OCI-LY1 (cell line): Measurements from ENCODE around the gene CTNNA1.
"Not testable (repeated sequence)": the region's sequence is repeated elsewhere in the genome, so short reads cannot be mapped to it uniquely, and the experiment has no call there.

Source experiments
- H2AFZ ChIP-seq: fragments of 200-600 bp; sonication (generic), shearing (Covaris generic); 2 replicates; pipeline ENCODE4 v1.6.0; 2014; ENCODE audit warnings: antibody characterized with exemption, mild to moderate bottlenecking, low read length
- H3F3A ChIP-seq: fragments of 200-600 bp; sonication (generic), shearing (Covaris generic); 2 replicates; pipeline ENCODE4 v1.6.0; 2014; ENCODE audit warnings: mild to moderate bottlenecking, antibody characterized with exemption, low read length, moderate library complexity; ENCODE audit not compliant: insufficient read depth
- H3K27ac ChIP-seq: fragments of 200-600 bp; sonication (generic); 2 replicates; pipeline ENCODE4 v1.5.1; 2014; ENCODE audit warnings: low read length, mixed run types, mild to moderate bottlenecking, low read depth; ENCODE audit not compliant: poor library complexity, severe bottlenecking
- H3K27me3 ChIP-seq: fragments of 200-600 bp; sonication (generic); 2 replicates; pipeline ENCODE4 v1.6.0; 2014; ENCODE audit warnings: antibody characterized with exemption, mild to moderate bottlenecking, low read length, moderate library complexity; ENCODE audit not compliant: insufficient read depth
- H3K36me3 ChIP-seq: fragments of 200-600 bp; sonication (generic); 2 replicates; pipeline ENCODE4 v1.6.1; 2014; ENCODE audit warnings: mild to moderate bottlenecking, antibody characterized with exemption, low read length, moderate library complexity, mixed read lengths; ENCODE audit not compliant: insufficient read depth
- H3K4me1 ChIP-seq: fragments of 200-600 bp; sonication (generic); 2 replicates; pipeline ENCODE4 v1.5.1; 2014; ENCODE audit warnings: mild to moderate bottlenecking, low read length, moderate library complexity; ENCODE audit not compliant: insufficient read depth, severe bottlenecking
- H3K4me2 ChIP-seq: fragments of 200-600 bp; sonication (generic), shearing (Covaris generic); 2 replicates; pipeline ENCODE4 v1.6.1; 2014; ENCODE audit warnings: low read length
- H3K4me3 ChIP-seq: fragments of 200-600 bp; sonication (generic); 2 replicates; pipeline ENCODE4 v1.5.1; 2014; ENCODE audit warnings: low read length, low read depth, mild to moderate bottlenecking, mixed read lengths; ENCODE audit not compliant: poor library complexity, severe bottlenecking
- H3K79me2 ChIP-seq: fragments of 200-600 bp; shearing (Covaris generic); 2 replicates; pipeline ENCODE4 v1.6.1; 2016; ENCODE audit warnings: mixed run types, low read length, mixed read lengths; ENCODE audit not compliant: insufficient read depth
- H3K9ac ChIP-seq: fragments of 200-600 bp; sonication (generic), shearing (Covaris generic); 2 replicates; pipeline ENCODE4 v1.6.1; 2014; ENCODE audit warnings: mild to moderate bottlenecking, low read length, mixed read lengths
- H3K9me2 ChIP-seq: fragments of 200-600 bp; sonication (generic), shearing (Covaris generic); 2 replicates; pipeline ENCODE4 v1.6.1; 2014; ENCODE audit warnings: low read depth, mild to moderate bottlenecking, low read length, mixed read lengths
- H3K9me3 ChIP-seq: fragments of 200-600 bp; shearing (Covaris generic); 2 replicates; pipeline ENCODE4 v1.6.1; 2014; ENCODE audit warnings: low read length, mixed read lengths
- H4K20me1 ChIP-seq: fragments of 200-600 bp; sonication (generic), shearing (Covaris generic); 2 replicates; pipeline ENCODE4 v1.6.0; 2016; ENCODE audit warnings: mild to moderate bottlenecking, low read length; ENCODE audit not compliant: insufficient read depth
- EZH2 ChIP-seq: fragments of 200-600 bp; sonication (generic), shearing (Covaris generic); IDR thresholded peaks from 2 replicates; pipeline ENCODE4 v1.8.0; 2017; ENCODE audit warnings: borderline replicate concordance, mixed run types, mild to moderate bottlenecking, antibody characterized with exemption, low read length, moderate library complexity, mixed read lengths
- TF ChIP-seq, protein P1 (sequence below): fragments of 200-600 bp; sonication (generic), shearing (Covaris generic); IDR thresholded peaks from 2 replicates; pipeline ENCODE4 v1.5.1; 2017; ENCODE audit warnings: mild to moderate bottlenecking, antibody characterized with exemption, low read length, moderate library complexity, mixed read lengths

CTNNA1 gene

DNA sequence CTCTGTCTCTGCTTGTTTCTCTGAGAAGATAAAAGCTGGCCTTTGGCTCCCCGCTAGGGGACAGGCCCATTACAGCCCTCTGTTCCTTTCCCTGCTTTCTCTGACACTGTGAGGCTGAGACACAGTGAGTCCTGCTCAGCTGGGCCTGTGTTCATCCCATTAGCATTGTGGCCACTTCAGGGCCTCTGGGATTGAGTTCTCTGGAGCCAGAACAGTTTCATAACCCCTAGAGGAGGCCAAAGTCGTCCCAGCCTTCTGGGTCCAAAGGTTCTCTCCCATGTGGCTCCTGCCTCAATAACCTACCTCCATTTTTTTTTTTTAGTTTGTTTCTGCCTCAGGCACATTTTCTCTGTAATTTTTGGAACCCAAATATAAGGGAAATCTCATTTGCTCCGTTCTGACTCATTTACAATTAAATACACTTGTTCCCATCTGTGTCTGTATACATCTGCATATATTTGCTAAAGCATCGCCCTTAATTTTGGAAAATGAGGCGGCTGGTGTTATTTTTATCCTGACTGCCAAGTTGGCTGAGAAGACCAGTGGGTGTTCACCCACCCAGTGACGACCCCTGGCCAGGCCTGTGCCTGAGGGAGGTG, 27.3 kb upstream of the CTNNA1 start:
- Histone ChIP-seq H3K4me1 (no peaks in the 10 kb centered on the region), H3K79me2 (no peaks in the 10 kb centered on the region), H3K9me3 (no peaks in the 10 kb centered on the region), H2AFZ (no peak overlapping the region), H3K27ac (no peak overlapping the region), H3K9me2 (no peaks in the 10 kb centered on the region), H3K27me3 (no peaks in the 10 kb centered on the region), H4K20me1 (no peaks in the 10 kb centered on the region), H3K9ac (no peak overlapping the region), H3K4me2 (no peak overlapping the region), H3F3A (no peaks in the 10 kb centered on the region), H3K36me3 (no peaks in the 10 kb centered on the region; the same call in 1 of the 2 replicates), H3K4me3 (no peak overlapping the region)
- no peak for TF ChIP-seq EZH2
- TF ChIP-seq, protein P1, sequence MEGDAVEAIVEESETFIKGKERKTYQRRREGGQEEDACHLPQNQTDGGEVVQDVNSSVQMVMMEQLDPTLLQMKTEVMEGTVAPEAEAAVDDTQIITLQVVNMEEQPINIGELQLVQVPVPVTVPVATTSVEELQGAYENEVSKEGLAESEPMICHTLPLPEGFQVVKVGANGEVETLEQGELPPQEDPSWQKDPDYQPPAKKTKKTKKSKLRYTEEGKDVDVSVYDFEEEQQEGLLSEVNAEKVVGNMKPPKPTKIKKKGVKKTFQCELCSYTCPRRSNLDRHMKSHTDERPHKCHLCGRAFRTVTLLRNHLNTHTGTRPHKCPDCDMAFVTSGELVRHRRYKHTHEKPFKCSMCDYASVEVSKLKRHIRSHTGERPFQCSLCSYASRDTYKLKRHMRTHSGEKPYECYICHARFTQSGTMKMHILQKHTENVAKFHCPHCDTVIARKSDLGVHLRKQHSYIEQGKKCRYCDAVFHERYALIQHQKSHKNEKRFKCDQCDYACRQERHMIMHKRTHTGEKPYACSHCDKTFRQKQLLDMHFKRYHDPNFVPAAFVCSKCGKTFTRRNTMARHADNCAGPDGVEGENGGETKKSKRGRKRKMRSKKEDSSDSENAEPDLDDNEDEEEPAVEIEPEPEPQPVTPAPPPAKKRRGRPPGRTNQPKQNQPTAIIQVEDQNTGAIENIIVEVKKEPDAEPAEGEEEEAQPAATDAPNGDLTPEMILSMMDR = no peak

DNA sequence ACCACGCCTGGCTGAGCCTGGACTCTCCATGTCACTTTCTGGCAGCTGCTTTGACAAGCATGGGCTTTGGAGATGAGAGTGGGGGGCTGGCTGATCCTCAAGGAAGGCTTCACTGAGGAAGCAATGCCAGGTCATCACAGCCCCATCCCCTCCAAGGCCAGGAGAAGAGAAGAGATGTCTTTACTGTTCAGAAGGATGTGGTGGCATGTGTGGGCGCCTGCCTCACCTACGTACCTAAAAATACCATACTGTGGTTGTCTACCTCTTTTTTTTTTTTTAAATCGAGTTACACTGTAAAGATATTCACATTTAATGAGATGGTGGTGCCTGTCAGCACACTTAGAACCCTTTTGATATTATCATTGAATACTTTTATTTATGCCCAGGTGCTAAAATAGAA, 26.4 kb upstream of the CTNNA1 start:
- no peaks in the 10 kb centered on the region for H3K36me3 ChIP-seq
- no peaks in the 10 kb centered on the region for H3K9me3 ChIP-seq
- no peaks in the 10 kb centered on the region for H3K27me3 ChIP-seq
- no peaks in the 10 kb centered on the region for H3K9me2 ChIP-seq
- no peak overlapping the region for H3K27ac ChIP-seq
- no peak overlapping the region for H3K9ac ChIP-seq
- H3K79me2 ChIP-seq = no peaks in the 10 kb centered on the region
- no peaks in the 10 kb centered on the region for H3K4me1 ChIP-seq
- TF ChIP-seq, protein P1 = no peak
- no peak for TF ChIP-seq EZH2
- H3K4me2 ChIP-seq = no peak overlapping the region
- H3K4me3 ChIP-seq = no peak overlapping the region
- H4K20me1 ChIP-seq = no peaks in the 10 kb centered on the region
- no peaks in the 10 kb centered on the region for H3F3A ChIP-seq
- H2AFZ ChIP-seq = no peak overlapping the region

DNA sequence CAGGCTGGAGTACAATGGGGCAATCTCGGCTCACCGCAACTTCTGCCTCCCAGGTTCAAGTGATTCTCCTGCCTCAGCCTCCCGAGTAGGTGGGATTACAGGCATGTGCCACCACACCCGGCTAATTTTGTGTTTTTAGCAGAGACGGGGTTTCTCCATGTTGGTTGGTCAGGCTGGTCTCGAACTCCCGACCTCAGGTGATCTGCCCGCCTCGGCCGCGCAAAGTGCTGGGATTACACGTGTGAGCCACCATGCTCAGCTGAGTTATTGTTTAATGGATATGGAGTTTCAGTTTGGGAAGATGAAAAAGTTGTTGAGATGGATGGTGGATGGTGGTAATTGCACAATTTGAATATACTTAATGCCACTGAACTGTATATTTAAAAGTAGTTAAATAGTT, 22.7 kb upstream of the CTNNA1 start:
- not testable (repeated sequence) for H3K27ac ChIP-seq, H3K9me3 ChIP-seq, H3K27me3 ChIP-seq, H3K4me1 ChIP-seq, H3F3A ChIP-seq, H3K79me2 ChIP-seq, H3K9ac ChIP-seq, H2AFZ ChIP-seq, H3K36me3 ChIP-seq, H4K20me1 ChIP-seq, H3K4me2 ChIP-seq, H3K4me3 ChIP-seq, H3K9me2 ChIP-seq

DNA sequence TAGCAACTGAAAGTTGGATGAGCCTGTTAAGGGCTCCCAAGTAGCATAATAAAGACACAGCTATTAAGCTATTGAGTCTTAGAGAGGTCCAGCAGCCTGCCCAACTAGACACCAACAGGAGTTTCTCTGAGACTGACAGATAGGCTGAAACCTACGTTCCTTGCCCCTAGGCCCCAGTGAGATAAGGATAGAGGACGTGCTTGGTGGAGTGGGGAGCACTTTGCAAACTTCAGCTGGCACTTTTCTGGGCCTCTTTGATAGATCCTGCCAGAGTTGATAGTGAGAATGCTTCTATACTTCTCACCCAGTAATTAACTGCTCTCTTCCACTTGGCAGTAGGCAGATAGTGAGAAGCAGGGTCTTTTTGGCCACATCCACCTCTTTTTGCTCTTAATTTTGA, 20.8 kb upstream of the CTNNA1 start:
- Histone ChIP-seq H3K4me2 (no peak overlapping the region), H3K27me3 (0 out of 2 replicates have a peak, but pooled peaks cover 4% of the 10 kb centered on the region), H3K9ac (no peak overlapping the region), H3K79me2 (no peaks in the 10 kb centered on the region), H3K4me3 (no peak overlapping the region), H3K27ac (no peak overlapping the region), H3F3A (no peaks in the 10 kb centered on the region), H3K9me3 (no peaks in the 10 kb centered on the region), H2AFZ (no peak overlapping the region), H4K20me1 (no peaks in the 10 kb centered on the region), H3K4me1 (no peaks in the 10 kb centered on the region), H3K9me2 (no peaks in the 10 kb centered on the region), H3K36me3 (no peaks in the 10 kb centered on the region)
- no peak for TF ChIP-seq EZH2
- TF ChIP-seq, protein P1 = no peak
